ENCODE data around the gene SDR9C7. TPM values are rescaled to one million over a fixed set of nuclear protein-coding genes. Genes with fewer than 3 reads are reported as not detected.
"Not testable (repeated sequence)": the region's sequence is repeated elsewhere in the genome, so short reads cannot be mapped to it uniquely, and the experiment has no call there.

The SDR9C7 gene
- polyA plus RNA-seq, 3 donors = not detected

DNA sequence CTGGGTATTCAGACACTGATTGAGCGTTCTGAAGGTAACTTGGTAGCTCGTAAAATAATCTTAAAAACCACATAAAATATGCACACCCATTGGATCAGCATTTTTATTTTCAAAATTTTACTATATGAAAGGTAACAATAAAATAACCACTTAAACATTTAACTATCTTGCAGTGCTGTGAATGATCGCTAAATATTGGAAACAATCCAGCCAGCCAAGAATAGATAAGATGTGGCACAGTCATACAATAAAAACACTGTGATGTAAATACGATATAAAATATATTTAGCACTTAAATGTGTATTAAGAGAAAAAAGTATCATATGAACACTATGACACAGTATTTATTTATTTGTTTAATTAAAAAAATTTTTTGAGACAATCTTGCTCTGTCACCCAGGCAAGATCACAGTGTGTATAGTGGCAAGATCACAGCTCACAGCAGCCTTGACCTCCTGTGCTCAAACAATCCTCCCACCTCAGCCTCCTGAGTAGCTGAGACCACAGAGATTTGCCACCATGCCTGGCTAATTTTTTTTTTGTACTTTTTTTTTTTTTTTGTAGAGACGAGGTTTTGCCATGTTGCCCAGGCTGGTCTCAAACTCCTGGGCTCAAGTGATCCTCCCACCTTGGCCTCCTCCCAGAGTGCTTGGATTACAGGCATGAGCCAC lies 39.4 kb downstream of the SDR9C7 start:
- Mint-ChIP-seq H3K4me3 (no peak overlapping the region), H3K4me1 (no peaks in the 10 kb centered on the region), H3K36me3 (no peaks in the 10 kb centered on the region), H3K27ac (no peak overlapping the region), H3K27me3 (ENCODE audit: low read depth in 3 of 3) (peaks cover 0 to 4% (median 3%) of the 10 kb centered on the region in 3 donors), H3K9me3 (peaks cover 0 to 11% (median 7%) of the 10 kb centered on the region in 7 donors)
- intact Hi-C loops (cut with micrococcal nuclease) = no loop called here
- no peaks in the 10 kb centered on the region for H3K4me1 ChIP-seq (ENCODE audit: control insufficient read depth in 1 of 2, insufficient read depth in 2 of 2, low read length in 2 of 2)
- no peak overlapping the region for H3K4me3 ChIP-seq (replicated peaks in 1 of 3; ENCODE audit: low read depth in 2 of 3, low read length in 3 of 3)
- H3K9ac ChIP-seq (ENCODE audit: insufficient read depth, low read length, poor library complexity, severe bottlenecking) = no peak overlapping the region
- no peaks in the 10 kb centered on the region for H3K36me3 ChIP-seq (replicated peaks in 1 of 2; ENCODE audit: control insufficient read depth in 1 of 2, insufficient read depth in 2 of 2, low read length in 2 of 2)
- H3K27me3 ChIP-seq (ENCODE audit: control insufficient read depth in 2 of 2, insufficient read depth in 2 of 2, low read length in 2 of 2) = no peaks in the 10 kb centered on the region
- TF ChIP-seq, protein P1, sequence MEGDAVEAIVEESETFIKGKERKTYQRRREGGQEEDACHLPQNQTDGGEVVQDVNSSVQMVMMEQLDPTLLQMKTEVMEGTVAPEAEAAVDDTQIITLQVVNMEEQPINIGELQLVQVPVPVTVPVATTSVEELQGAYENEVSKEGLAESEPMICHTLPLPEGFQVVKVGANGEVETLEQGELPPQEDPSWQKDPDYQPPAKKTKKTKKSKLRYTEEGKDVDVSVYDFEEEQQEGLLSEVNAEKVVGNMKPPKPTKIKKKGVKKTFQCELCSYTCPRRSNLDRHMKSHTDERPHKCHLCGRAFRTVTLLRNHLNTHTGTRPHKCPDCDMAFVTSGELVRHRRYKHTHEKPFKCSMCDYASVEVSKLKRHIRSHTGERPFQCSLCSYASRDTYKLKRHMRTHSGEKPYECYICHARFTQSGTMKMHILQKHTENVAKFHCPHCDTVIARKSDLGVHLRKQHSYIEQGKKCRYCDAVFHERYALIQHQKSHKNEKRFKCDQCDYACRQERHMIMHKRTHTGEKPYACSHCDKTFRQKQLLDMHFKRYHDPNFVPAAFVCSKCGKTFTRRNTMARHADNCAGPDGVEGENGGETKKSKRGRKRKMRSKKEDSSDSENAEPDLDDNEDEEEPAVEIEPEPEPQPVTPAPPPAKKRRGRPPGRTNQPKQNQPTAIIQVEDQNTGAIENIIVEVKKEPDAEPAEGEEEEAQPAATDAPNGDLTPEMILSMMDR (IDR thresholded peaks at IDR 0.05) = no peak
- WGBS (ENCODE audit: insufficient coverage) = no CpG with 5 or more reads among the region's 5 CpGs
- peaks cover 3% of the 10 kb centered on the region in 2 donors for H3K9me3 ChIP-seq (replicated peaks in 1 of 2; ENCODE audit: control insufficient read depth in 1 of 2, insufficient read depth in 1 of 2, low read length in 2 of 2)
- no peak for DNase-seq
- H3K79me2 ChIP-seq (ENCODE audit: insufficient read depth, low read length) = no peaks in the 10 kb centered on the region
- H4K20me1 ChIP-seq (ENCODE audit: insufficient read depth, low read length) = no peaks in the 10 kb centered on the region
- no peak overlapping the region for H2AFZ ChIP-seq (ENCODE audit: insufficient read depth, low read depth, low read length, poor library complexity, severe bottlenecking)
- no peak overlapping the region for H3K4me2 ChIP-seq (replicated peaks; ENCODE audit: extremely low read depth, low read length, poor library complexity, severe bottlenecking)
- H3K27ac ChIP-seq (ENCODE audit: low read depth in 1 of 2, low read length in 2 of 2) = no peak overlapping the region

DNA sequence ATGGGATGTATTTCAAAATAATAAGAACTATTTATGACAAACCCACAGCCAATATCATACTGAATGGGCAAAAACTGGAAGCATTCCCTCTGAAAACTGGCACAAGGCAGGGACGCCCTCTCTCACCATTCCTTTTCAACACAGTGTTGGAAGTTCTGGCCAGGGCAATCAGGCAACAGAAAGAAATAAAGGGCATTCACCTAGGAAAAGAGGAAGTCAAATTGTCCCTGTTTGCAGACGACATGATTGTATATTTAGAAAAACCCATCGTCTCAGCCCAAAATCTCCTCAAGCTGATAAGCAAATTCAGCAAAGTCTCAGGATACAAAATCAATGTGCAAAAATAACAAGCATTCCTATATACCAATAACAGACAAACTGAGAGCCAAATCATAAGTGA lies 42.3 kb downstream of the SDR9C7 start:
- H3K27me3 Mint-ChIP-seq (ENCODE audit: low read depth in 3 of 3); H3K4me1 ChIP-seq (ENCODE audit: control insufficient read depth in 1 of 2, insufficient read depth in 2 of 2, low read length in 2 of 2); DNase-seq; H3K9me3 ChIP-seq (replicated peaks in 1 of 2; ENCODE audit: control insufficient read depth in 1 of 2, insufficient read depth in 1 of 2, low read length in 2 of 2); H3K27me3 ChIP-seq (ENCODE audit: control insufficient read depth in 2 of 2, insufficient read depth in 2 of 2, low read length in 2 of 2); H3K4me3 Mint-ChIP-seq; H3K4me3 ChIP-seq (replicated peaks in 1 of 3; ENCODE audit: low read depth in 2 of 3, low read length in 3 of 3); intact Hi-C loops (cut with micrococcal nuclease); H3K4me1 Mint-ChIP-seq; H3K79me2 ChIP-seq (ENCODE audit: insufficient read depth, low read length); H3K4me2 ChIP-seq (replicated peaks; ENCODE audit: extremely low read depth, low read length, poor library complexity, severe bottlenecking); H4K20me1 ChIP-seq (ENCODE audit: insufficient read depth, low read length); H3K27ac Mint-ChIP-seq; H2AFZ ChIP-seq (ENCODE audit: insufficient read depth, low read depth, low read length, poor library complexity, severe bottlenecking); H3K36me3 ChIP-seq (replicated peaks in 1 of 2; ENCODE audit: control insufficient read depth in 1 of 2, insufficient read depth in 2 of 2, low read length in 2 of 2); H3K9ac ChIP-seq (ENCODE audit: insufficient read depth, low read length, poor library complexity, severe bottlenecking); H3K27ac ChIP-seq (ENCODE audit: low read depth in 1 of 2, low read length in 2 of 2); H3K36me3 Mint-ChIP-seq: not testable (repeated sequence)
- no CpG with 5 or more reads among the region's 3 CpGs for WGBS (ENCODE audit: insufficient coverage)
- peaks cover 1 to 13% (median 9%) of the 10 kb centered on the region in 7 donors for H3K9me3 Mint-ChIP-seq
